Measurements from ENCODE around the gene NBEAL1.
"Not testable (repeated sequence)": the region's sequence is repeated elsewhere in the genome, so short reads cannot be mapped to it uniquely, and the experiment has no call there.

Gene NBEAL1

DNA sequence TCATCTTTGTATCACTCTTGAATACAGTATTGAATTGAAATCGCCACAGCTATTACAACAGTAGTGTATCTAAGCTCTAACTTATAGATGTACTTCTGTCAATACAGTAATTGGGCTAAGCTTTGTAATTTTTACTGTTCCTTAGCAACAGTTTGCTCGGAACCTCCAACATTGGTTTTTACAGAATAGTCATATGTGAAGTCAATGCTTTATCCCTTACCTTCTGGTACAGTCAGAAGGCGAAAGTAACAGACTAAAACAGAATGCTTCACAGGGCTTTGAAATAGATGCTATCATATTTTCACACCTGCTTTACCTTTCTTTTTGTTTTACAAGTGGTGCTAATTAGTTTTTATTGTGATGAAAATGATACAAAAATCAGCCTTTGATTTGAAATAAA, 177.3 kb downstream of the NBEAL1 start:
- no peak for TF ChIP-seq CTCF (IDR thresholded peaks at IDR 0.05; ENCODE audit: insufficient read depth, low read depth, low read length, missing control alignments)
- DNase-seq (ENCODE audit: low read depth) = no peak

GRCh38 chr2:203195331-203196036, 180.8 kb downstream of the NBEAL1 start:
- no peak overlapping the region for H3K4me3 ChIP-seq (ENCODE audit: low read length)
- DNase-seq (ENCODE audit: low read depth) = no peak
- TF ChIP-seq CTCF (IDR thresholded peaks at IDR 0.05; ENCODE audit: insufficient read depth, low read depth, low read length, missing control alignments) = no peak

More for the DNA sequence above, 177.3 kb downstream of the NBEAL1 start:
- no peak overlapping the region for H3K4me3 ChIP-seq (ENCODE audit: low read length)

- no peak for TF ChIP-seq CTCF (IDR thresholded peaks at IDR 0.05; ENCODE audit: insufficient read depth, low read depth, low read length, missing control alignments)
- no peak for DNase-seq (ENCODE audit: low read depth)
- H3K4me3 ChIP-seq (ENCODE audit: low read length) = no peak overlapping the region
Observed at GRCh38 chr2:203200866-203201265, 186.2 kb downstream of the NBEAL1 start.

- DNase-seq (ENCODE audit: low read depth) = no peak
- H3K4me3 ChIP-seq (ENCODE audit: low read length) = no peak overlapping the region
- no peak for TF ChIP-seq CTCF (IDR thresholded peaks at IDR 0.05; ENCODE audit: insufficient read depth, low read depth, low read length, missing control alignments)
Observed at GRCh38 chr2:203201426-203201825, 186.8 kb downstream of the NBEAL1 start.

GRCh38 chr2:203209538-203209937, 194.9 kb downstream of the NBEAL1 start:
- DNase-seq (ENCODE audit: low read depth) = no peak
- no peak overlapping the region for H3K4me3 ChIP-seq (ENCODE audit: low read length)
- no peak for TF ChIP-seq CTCF (IDR thresholded peaks at IDR 0.05; ENCODE audit: insufficient read depth, low read depth, low read length, missing control alignments)

DNA sequence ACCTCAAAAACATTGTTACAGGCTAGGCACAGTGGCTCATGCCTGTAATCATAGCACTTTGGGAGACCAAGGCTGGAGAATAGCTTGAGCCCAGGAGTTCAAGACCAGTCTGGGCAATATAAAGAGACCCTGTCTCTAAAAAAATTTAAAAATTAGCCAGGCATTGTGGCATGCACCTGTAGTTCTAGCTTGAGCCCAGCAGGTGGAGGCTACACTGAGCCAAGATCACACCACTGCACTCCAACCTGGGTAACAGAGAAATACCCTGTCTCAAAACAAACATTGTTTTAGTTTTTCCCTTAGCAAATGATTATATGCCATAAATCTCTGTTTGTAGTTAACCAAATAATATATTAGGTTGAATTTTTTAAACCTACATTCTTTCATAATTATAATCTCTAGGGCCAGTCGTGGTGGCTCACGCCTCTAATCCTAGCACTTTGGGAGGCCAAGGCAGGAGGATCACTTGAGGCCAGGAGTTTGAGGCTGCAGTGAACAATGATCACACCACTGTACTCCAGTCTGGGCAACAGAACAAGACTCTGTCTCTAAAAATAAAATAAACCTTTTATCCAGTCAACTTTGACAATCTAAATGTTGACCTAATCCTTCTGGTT, 210.9 kb downstream of the NBEAL1 start:
- TF ChIP-seq CTCF (IDR thresholded peaks at IDR 0.05; ENCODE audit: insufficient read depth, low read depth, low read length, missing control alignments) = peak; percentile 85
- DNase-seq (ENCODE audit: low read depth) = peak; percentile 37
- H3K4me3 ChIP-seq (ENCODE audit: low read length) = no peak overlapping the region

DNA sequence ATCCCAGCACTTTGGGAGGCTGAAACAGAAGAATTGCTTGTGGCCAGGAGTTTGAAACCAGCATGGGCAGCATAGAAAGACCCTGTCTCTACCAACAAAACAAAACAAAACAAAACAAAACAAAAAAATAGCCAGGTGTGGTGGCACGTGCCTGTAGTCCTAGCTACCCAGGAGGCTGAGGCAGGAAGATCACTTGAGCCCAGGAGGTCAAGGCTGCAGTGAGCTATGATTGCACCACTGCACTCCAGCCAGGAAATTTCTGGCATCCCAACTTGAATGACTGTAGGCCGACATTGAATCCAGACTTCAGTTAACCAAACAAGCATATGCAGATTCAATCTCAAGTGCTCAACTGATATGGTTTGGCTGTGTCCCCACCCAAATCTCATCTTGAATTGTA, 215.0 kb downstream of the NBEAL1 start:
- not testable (repeated sequence) for H3K4me3 ChIP-seq (ENCODE audit: low read length); DNase-seq (ENCODE audit: low read depth)

All from epithelial cell of esophagus (primary cell).